OCI-LY7 (cell line): Measurements from ENCODE around the gene NME5. TPM values are rescaled to one million over a fixed set of nuclear protein-coding genes. Genes with fewer than 3 reads are reported as not detected.
A peak's percentile ranks its signal among the peaks of the same experiment; 100 is the strongest.

Experiments used
- BruUV-seq: library from RNA; stranded (reverse); fragments of 400-500 nt; replicated peaks from 2 replicates; lab custom pipeline; 2021; lab: Mats Ljungman, UMichigan
- CTCF ChIA-PET: fragments of 300-600 bp; sonication (Branson Sonifier 250); formaldehyde crosslinking; loops from one replicate; lab custom pipeline; 2022; ENCODE audit warnings: antibody characterized with exemption; ENCODE audit not compliant: unreplicated experiment; lab: Charles Lee
- POLR2A ChIA-PET: fragments of 300-600 bp; sonication (Branson Sonifier 250); formaldehyde crosslinking; loops from one replicate; lab custom pipeline; 2022; ENCODE audit warnings: antibody characterized with exemption; lab: Charles Lee
- DNase-seq: peaks from one replicate; pipeline ENCODE4 v3.0.0-alpha.2; 2015; ENCODE audit warnings: low spot score
- H2AFZ ChIP-seq: fragments of 200-600 bp; sonication (generic), shearing (Covaris generic); 2 replicates; pipeline ENCODE4 v1.6.1; 2014; ENCODE audit warnings: mild to moderate bottlenecking, antibody characterized with exemption, low read length, moderate library complexity
- H3K27ac ChIP-seq: fragments of 200-600 bp; sonication (generic); 2 replicates; pipeline ENCODE4 v1.5.1; 2014; ENCODE audit warnings: mixed run types, low read depth, mild to moderate bottlenecking, moderate library complexity, low read length, inconsistent platforms; ENCODE audit not compliant: poor library complexity, severe bottlenecking
- H3K36me3 ChIP-seq: fragments of 200-600 bp; sonication (generic); 2 replicates; pipeline ENCODE4 v1.6.1; 2014; ENCODE audit warnings: mild to moderate bottlenecking, antibody characterized with exemption, low read length, moderate library complexity, mixed read lengths; ENCODE audit not compliant: insufficient read depth
- H3K4me1 ChIP-seq: fragments of 200-600 bp; sonication (generic); 2 replicates; pipeline ENCODE4 v1.5.1; 2014; ENCODE audit warnings: mild to moderate bottlenecking, low read length; ENCODE audit not compliant: insufficient read depth, poor library complexity, severe bottlenecking
- H3K4me2 ChIP-seq: fragments of 200-600 bp; sonication (generic); 2 replicates; pipeline ENCODE4 v1.6.1; 2014; ENCODE audit warnings: mild to moderate bottlenecking, low read length
- H3K4me3 ChIP-seq: fragments of 200-600 bp; sonication (generic); 2 replicates; pipeline ENCODE4 v1.5.1; 2014; ENCODE audit warnings: mild to moderate bottlenecking, low read depth, low read length; ENCODE audit not compliant: poor library complexity, severe bottlenecking
- H3K79me2 ChIP-seq: fragments of 200-600 bp; sonication (generic); 2 replicates; pipeline ENCODE4 v1.6.1; 2016; ENCODE audit warnings: low read depth, mild to moderate bottlenecking, low read length, moderate library complexity, mixed read lengths; ENCODE audit not compliant: insufficient read depth
- H3K9me2 ChIP-seq: fragments of 200-600 bp; sonication (generic); 2 replicates; pipeline ENCODE4 v1.6.1; 2016; ENCODE audit warnings: mild to moderate bottlenecking, low read length, mixed read lengths; ENCODE audit not compliant: insufficient read depth
- H3K9me3 ChIP-seq: fragments of 200-600 bp; sonication (generic); 2 replicates; pipeline ENCODE4 v1.6.1; 2014; ENCODE audit warnings: mild to moderate bottlenecking, mixed run types, low read length, mixed read lengths
- H4K20me1 ChIP-seq: fragments of 200-600 bp; sonication (generic); 2 replicates; pipeline ENCODE4 v1.6.1; 2014; ENCODE audit warnings: mild to moderate bottlenecking, antibody characterized with exemption, low read length, moderate library complexity, mixed read lengths; ENCODE audit not compliant: insufficient read depth
- CTCF ChIP-seq: fragments of 200-600 bp; sonication (generic); conservative IDR thresholded peaks from 2 replicates; pipeline ENCODE4 v1.5.1; 2014; ENCODE audit warnings: mild to moderate bottlenecking, antibody characterized with exemption, low read length, moderate library complexity, mixed read lengths
- EZH2phosphoT487 ChIP-seq: fragments of 200-600 bp; sonication (generic); IDR thresholded peaks from 2 replicates; pipeline ENCODE4 v1.6.1; 2018; ENCODE audit warnings: low read depth, borderline replicate concordance, mild to moderate bottlenecking, mixed run types, antibody characterized with exemption, low read length, moderate library complexity, mixed read lengths
- intact Hi-C: fragments of 100-400 bp; cut with micrococcal nuclease; formaldehyde crosslinking; loops from one replicate; pipeline ENCODE4 v1.10.0; 2022; ENCODE audit not compliant: unreplicated experiment
- total RNA-seq, 2 experiments: library from RNA; depleted of rRNA in 1 of 2; stranded (reverse); fragments of >200 nt in 1 of 2; shearing (Covaris generic) in 1 of 2; gene quantifications; 2 replicates each; pipeline ENCODE4 v1.2.3, GENCODE V29; 2014 to 2022

The NME5 gene
- total RNA-seq, 2 experiments from 2014 or later, result not detected

- no peaks in the 10 kb centered on the region for H4K20me1 ChIP-seq
- no peaks in the 10 kb centered on the region for H3K36me3 ChIP-seq
- TF ChIP-seq CTCF, result no peak
- H3K4me3 ChIP-seq, result no peak overlapping the region
- peak overlapping the region; percentile 82 for H2AFZ ChIP-seq
- H3K4me2 ChIP-seq, result peak overlapping the region; percentile 34
- no peak for DNase-seq
- H3K27ac ChIP-seq, result no peak overlapping the region
- intact Hi-C loops, result no loop called here
- BruUV-seq, result no TSS peak
- POLR2A ChIA-PET, result interaction anchor here (0.5 to 1.3 kb wide), 7 partner anchors 11 to 155 kb away, joined by 3 to 7 read pairs (median 3); no protein-coding TSS in a partner anchor
- no peaks in the 10 kb centered on the region for H3K79me2 ChIP-seq
- H3K9me2 ChIP-seq, result no peaks in the 10 kb centered on the region
- H3K9me3 ChIP-seq, result no peaks in the 10 kb centered on the region
- peaks cover 11% of the 10 kb centered on the region for H3K4me1 ChIP-seq
- CTCF ChIA-PET, result interaction anchor here (0.6 kb wide), 1 partner anchor 222 kb away, joined by 3 read pairs; no protein-coding TSS in a partner anchor
These were observed 36.0 kb downstream of the NME5 start for GRCh38 chr5:138103319-138103637.

- TF ChIP-seq CTCF (no peak), EZH2phosphoT487 (no peak)
- Histone ChIP-seq H3K36me3 (no peaks in the 10 kb centered on the region), H3K79me2 (no peaks in the 10 kb centered on the region), H4K20me1 (no peaks in the 10 kb centered on the region), H3K9me3 (no peaks in the 10 kb centered on the region), H3K27ac (no peak overlapping the region), H3K4me3 (no peak overlapping the region), H3K4me2 (peak overlapping the region; percentile 34), H3K9me2 (no peaks in the 10 kb centered on the region), H3K4me1 (peaks cover 11% of the 10 kb centered on the region), H2AFZ (peak overlapping the region; percentile 82)
- ChIA-PET CTCF (no interaction called here), POLR2A (interaction anchor here (0.5 to 1.3 kb wide), 7 partner anchors 11 to 76 kb away, joined by 3 to 7 read pairs (median 3); partner anchors contain the start of genes BRD8 and KIF20A)
- intact Hi-C loops, result no loop called here
- peak; percentile 54 for DNase-seq
- BruUV-seq, result no TSS peak
These were observed 36.5 kb downstream of the NME5 start for GRCh38 chr5:138102454-138103318.
